Ishikawa (cell line): Measurements from ENCODE around the gene TBX10.

Experiments used
- CEBPB ChIP-seq: IDR thresholded peaks from 2 replicates; pipeline ENCODE4 v1.6.1; 2012
- CREB1 ChIP-seq: IDR thresholded peaks from 2 replicates; pipeline ENCODE4 v1.6.1; 2012; ENCODE audit warnings: low read depth
- EGR1 ChIP-seq: IDR thresholded peaks from 2 replicates; pipeline ENCODE4 v1.6.1; 2012
- EP300 ChIP-seq: IDR thresholded peaks from 2 replicates; pipeline ENCODE4 v1.6.1; 2012; ENCODE audit warnings: borderline replicate concordance
- FOXM1 ChIP-seq: IDR thresholded peaks from 2 replicates; pipeline ENCODE4 v1.6.1; 2012; ENCODE audit warnings: low read depth, borderline replicate concordance
- NFIC ChIP-seq: IDR thresholded peaks from 2 replicates; pipeline ENCODE4 v1.6.1; 2012
- RAD21 ChIP-seq: IDR thresholded peaks from 2 replicates; pipeline ENCODE4 v1.6.1; 2012; ENCODE audit warnings: low read depth
- TAF1 ChIP-seq: IDR thresholded peaks from 2 replicates; pipeline ENCODE4 v1.6.1; 2012; ENCODE audit warnings: low read depth, mild to moderate bottlenecking
- TCF12 ChIP-seq: IDR thresholded peaks from 2 replicates; pipeline ENCODE4 v1.6.1; 2012; ENCODE audit warnings: low read depth
- TEAD4 ChIP-seq: IDR thresholded peaks from 2 replicates; pipeline ENCODE4 v1.6.1; 2012
- YY1 ChIP-seq: IDR thresholded peaks from 2 replicates; pipeline ENCODE4 v1.6.1; 2012; ENCODE audit warnings: low read depth
- ZBTB7A ChIP-seq: IDR thresholded peaks from 2 replicates; pipeline ENCODE4 v1.6.1; 2012; ENCODE audit warnings: low read depth
- TF ChIP-seq, protein P1 (sequence below): IDR thresholded peaks from 2 replicates; pipeline ENCODE4 v1.6.1; 2012; ENCODE audit warnings: low read depth, mild to moderate bottlenecking
- TF ChIP-seq, protein P2 (sequence below): IDR thresholded peaks from 2 replicates; pipeline ENCODE4 v1.6.1; 2012
- TF ChIP-seq, protein P3 (sequence below): IDR thresholded peaks from 2 replicates; pipeline ENCODE4 v1.6.1; 2012

The TBX10 gene

DNA sequence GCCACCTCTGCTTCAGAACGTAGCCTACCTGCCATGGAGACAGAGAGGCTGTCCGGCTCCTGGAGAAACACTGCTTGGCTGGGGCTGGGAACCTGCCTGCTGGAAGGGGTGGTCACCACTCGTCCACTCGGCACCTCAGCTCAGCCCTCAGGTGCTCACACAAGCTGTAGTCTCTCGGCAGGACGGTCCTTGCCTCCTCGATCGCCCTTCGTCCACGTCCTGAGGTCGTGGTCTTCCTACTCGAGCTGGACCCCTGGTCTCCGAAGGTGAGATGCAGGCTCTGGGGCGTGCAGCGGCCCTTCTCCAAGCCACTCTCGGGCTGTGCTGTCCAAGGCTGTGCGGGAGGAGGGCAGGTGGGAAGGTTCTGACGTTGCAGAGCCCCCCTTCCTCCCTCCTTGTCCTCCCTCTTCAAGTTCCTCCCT lies at the start of gene TBX10:
Gene TBX10, minus strand, starts transcription at position 326 of the 422 bp plus-strand sequence. Its CDS starts 291 bp downstream, at position 35.
- TF ChIP-seq RAD21: no peak
- TF ChIP-seq, protein P1, sequence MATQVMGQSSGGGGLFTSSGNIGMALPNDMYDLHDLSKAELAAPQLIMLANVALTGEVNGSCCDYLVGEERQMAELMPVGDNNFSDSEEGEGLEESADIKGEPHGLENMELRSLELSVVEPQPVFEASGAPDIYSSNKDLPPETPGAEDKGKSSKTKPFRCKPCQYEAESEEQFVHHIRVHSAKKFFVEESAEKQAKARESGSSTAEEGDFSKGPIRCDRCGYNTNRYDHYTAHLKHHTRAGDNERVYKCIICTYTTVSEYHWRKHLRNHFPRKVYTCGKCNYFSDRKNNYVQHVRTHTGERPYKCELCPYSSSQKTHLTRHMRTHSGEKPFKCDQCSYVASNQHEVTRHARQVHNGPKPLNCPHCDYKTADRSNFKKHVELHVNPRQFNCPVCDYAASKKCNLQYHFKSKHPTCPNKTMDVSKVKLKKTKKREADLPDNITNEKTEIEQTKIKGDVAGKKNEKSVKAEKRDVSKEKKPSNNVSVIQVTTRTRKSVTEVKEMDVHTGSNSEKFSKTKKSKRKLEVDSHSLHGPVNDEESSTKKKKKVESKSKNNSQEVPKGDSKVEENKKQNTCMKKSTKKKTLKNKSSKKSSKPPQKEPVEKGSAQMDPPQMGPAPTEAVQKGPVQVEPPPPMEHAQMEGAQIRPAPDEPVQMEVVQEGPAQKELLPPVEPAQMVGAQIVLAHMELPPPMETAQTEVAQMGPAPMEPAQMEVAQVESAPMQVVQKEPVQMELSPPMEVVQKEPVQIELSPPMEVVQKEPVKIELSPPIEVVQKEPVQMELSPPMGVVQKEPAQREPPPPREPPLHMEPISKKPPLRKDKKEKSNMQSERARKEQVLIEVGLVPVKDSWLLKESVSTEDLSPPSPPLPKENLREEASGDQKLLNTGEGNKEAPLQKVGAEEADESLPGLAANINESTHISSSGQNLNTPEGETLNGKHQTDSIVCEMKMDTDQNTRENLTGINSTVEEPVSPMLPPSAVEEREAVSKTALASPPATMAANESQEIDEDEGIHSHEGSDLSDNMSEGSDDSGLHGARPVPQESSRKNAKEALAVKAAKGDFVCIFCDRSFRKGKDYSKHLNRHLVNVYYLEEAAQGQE: no peak
- no peak for TF ChIP-seq EGR1
- no peak for TF ChIP-seq YY1
- no peak for TF ChIP-seq TCF12

DNA sequence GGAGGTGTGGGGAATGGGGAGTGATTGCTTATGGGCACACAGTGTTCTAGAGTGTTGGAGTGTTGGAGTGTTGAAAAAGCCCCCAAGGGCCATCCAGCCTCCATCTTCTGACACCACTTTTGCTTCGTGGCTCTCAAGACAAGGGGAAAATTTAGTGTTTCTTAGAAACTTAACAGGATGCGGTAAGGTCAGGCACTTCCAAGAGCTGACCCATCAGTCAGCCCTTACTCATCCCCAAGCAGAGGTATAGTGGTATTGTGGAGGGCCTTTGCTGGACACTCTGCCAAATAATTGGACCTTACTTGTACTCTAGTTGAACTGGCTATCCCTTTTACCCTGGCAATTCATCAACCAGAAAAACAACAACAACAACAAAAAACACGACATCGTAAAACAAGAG lies 49.6 kb upstream of the TBX10 start:
- no peak for TF ChIP-seq RAD21
- TF ChIP-seq EGR1: no peak
- TF ChIP-seq CREB1: no peak
- TF ChIP-seq ZBTB7A: no peak
- TF ChIP-seq EP300: no peak
- TF ChIP-seq, protein P2, sequence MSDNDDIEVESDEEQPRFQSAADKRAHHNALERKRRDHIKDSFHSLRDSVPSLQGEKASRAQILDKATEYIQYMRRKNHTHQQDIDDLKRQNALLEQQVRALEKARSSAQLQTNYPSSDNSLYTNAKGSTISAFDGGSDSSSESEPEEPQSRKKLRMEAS: no peak
- no peak for TF ChIP-seq TCF12
- TF ChIP-seq TAF1: no peak
- no peak for TF ChIP-seq NFIC
- no peak for TF ChIP-seq FOXM1

DNA sequence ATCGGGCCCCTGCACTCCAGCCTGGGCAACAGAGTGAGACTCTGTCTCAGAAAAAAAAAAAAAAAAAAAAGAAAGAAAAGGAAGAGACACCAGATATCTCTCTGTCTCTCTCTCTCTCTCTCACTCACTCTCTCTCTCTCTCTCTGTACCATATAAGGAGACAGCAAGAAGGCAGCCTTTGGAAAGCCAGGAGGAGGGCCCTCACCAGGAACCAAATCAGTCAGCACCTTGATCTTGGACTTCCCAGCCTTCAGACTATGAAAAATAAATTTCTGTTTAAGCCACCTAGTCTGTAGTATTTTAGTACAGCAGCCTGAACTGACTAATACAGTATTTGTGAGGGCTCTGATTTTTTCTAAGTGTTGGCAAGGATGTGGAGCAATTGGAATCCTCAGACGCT lies 48.4 kb upstream of the TBX10 start:
- TF ChIP-seq TCF12: no peak
- no peak for TF ChIP-seq TEAD4

DNA sequence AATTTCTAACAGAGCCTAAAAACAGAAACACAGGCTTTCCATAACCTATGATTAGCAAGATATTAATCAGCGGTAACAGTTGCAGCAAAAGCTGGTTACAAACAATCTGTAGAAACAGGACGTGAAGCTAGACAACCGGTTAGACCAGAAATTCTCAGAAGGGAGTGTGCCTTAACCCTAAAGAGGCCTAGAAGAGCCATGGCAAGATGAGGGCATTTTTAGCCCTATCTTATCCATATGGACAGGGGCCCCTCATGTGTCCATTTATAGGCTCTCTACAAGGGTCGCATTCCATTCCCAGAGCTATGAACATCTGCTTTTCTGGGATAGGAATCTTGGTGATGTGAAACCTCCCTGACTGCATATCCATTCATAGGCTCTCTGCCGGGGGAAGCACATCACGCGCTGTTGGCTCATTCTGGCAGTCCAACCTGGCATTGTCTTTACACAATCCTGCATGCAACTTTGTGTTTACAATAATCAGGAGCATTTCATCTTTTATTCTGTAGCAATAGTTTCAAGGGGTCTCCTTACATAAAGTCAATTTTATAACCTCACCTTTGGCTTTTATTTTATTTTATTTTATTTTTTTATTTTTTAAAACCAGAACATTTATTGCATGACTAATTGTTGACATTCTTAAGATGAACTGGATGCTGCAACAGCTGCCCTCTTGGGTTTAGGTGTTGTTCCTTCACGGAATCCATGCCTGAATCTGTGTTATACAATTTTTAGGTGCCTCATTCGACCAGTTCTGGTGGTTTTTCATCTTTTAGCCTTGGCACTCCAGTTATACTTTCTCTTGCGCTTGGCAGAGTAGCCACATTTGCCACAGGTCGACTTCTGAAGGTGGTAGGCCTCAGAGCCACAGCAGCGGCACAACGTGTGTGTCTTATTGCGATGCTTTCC lies 42.8 kb upstream of the TBX10 start:
- TF ChIP-seq, protein P2: peak; percentile 33; the same call in 1 of the 2 replicates
- TF ChIP-seq EP300: peak; percentile 58; the same call in 1 of the 2 replicates
- peak; percentile 72 for TF ChIP-seq TCF12
- peak; percentile 50; the same call in 1 of the 2 replicates for TF ChIP-seq FOXM1
- 0 out of 2 replicates have a peak, but pooled peaks have one; percentile 19 for TF ChIP-seq YY1
- TF ChIP-seq TEAD4: 0 out of 2 replicates have a peak, but pooled peaks have one; percentile 29
- peak; percentile 32; the same call in 1 of the 2 replicates for TF ChIP-seq NFIC

DNA sequence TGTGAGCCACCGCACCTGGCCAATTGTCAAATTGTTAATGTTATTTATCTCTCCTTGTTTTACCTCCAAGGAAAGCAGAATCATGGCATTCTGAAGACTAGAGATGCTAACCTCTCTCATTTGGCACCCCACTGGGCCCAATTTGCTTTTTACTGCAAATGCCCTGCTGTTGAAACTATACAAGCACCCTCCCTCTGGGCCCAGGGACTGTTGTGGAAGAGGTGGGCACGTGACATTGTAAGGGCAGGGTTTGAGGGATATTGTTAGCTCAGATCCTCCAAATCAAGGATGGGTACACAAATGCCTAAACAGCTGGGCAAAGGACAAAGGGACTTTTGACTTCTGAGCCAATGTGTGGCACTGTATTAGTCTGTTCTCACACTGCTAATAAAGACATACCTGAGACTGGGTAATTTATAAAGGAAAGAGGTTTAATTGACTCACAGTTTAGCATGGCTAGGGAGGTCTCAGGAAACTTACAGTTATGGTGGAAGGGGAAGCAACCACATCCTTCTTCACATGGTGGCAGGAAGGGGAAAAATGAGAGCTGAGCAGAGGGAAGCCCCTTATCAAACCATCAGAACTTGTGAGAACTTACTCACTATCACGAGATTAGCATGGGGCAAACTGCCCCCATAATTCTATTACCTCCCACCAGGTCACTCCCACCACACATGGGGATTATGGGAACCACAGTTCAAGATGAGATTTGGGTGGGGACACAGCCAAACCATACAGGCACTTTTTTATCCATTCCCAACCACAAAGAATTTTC lies 41.3 kb upstream of the TBX10 start:
- TF ChIP-seq, protein P2: no peak
- TF ChIP-seq EGR1: no peak
- TF ChIP-seq TAF1: no peak
- TF ChIP-seq, protein P3, sequence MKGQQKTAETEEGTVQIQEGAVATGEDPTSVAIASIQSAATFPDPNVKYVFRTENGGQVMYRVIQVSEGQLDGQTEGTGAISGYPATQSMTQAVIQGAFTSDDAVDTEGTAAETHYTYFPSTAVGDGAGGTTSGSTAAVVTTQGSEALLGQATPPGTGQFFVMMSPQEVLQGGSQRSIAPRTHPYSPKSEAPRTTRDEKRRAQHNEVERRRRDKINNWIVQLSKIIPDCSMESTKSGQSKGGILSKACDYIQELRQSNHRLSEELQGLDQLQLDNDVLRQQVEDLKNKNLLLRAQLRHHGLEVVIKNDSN: no peak
- TF ChIP-seq EP300: no peak
- no peak for TF ChIP-seq YY1
- no peak for TF ChIP-seq TCF12
- TF ChIP-seq CEBPB: no peak
- TF ChIP-seq RAD21: no peak
- no peak for TF ChIP-seq TEAD4
- TF ChIP-seq, protein P1: no peak
- no peak for TF ChIP-seq NFIC
- TF ChIP-seq FOXM1: no peak
- no peak for TF ChIP-seq CREB1
